ENCODE results near the gene SMAD2. TPM values are rescaled to one million over a fixed set of nuclear protein-coding genes. Genes with fewer than 3 reads are reported as not detected.

Gene SMAD2
- total RNA-seq, 1 experiment from 2014 or later, result 97.0 TPM

DNA sequence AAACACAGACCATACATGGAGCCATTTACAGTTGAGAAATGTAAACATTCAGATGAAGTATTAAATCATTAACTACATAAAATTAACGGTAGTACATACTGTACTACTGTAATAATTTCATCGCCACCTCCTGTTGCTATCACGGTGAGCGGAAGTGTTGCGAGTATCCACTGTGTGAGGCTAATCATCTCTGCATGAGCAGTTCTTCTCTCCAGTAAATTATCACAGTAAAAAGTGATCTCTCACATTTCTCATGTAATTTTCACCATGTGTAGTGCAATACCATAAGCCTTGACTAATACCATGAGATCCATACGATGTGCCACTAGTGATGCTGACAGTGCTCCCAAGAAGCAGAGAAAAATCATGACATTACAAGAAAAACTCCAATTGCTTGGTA, 21.9 kb downstream of the SMAD2 start:
- CTCF ChIA-PET, result interaction anchor here (0.6 kb wide), 1 partner anchor 137 kb away, joined by 4 read pairs; no protein-coding TSS in a partner anchor
- H3K4me2 ChIP-seq, result no peak overlapping the region
- no peaks in the 10 kb centered on the region for H3K4me1 ChIP-seq (replicated peaks; ENCODE audit: insufficient read depth)
- no peaks in the 10 kb centered on the region for H3K9me2 ChIP-seq (ENCODE audit: insufficient read depth)
- intact Hi-C loops (cut with micrococcal nuclease; ENCODE audit: unreplicated experiment), result no loop called here
- no peak overlapping the region for H3K27ac ChIP-seq
- peaks cover 99% of the 10 kb centered on the region for H3K79me2 ChIP-seq (ENCODE audit: low read depth)
- H3F3A ChIP-seq (ENCODE audit: insufficient read depth, low read depth), result no peaks in the 10 kb centered on the region
- H3K4me3 ChIP-seq, result no peak overlapping the region
- no TSS peak for BruUV-seq (replicated peaks)
- H4K20me1 ChIP-seq (ENCODE audit: insufficient read depth), result peaks cover 17% of the 10 kb centered on the region
- TF ChIP-seq CTCF (conservative IDR thresholded peaks at IDR 0.05), result no peak
- TF ChIP-seq EZH2 (IDR thresholded peaks at IDR 0.05; ENCODE audit: low read depth), result no peak
- no peak overlapping the region for H2AFZ ChIP-seq
- H3K36me3 ChIP-seq (ENCODE audit: low read depth), result peaks cover 33% of the 10 kb centered on the region
- POLR2A ChIA-PET (ENCODE audit: unreplicated experiment), result no interaction called here
- no peak for DNase-seq
- no peaks in the 10 kb centered on the region for H3K27me3 ChIP-seq (ENCODE audit: insufficient read depth, low read depth)
- H3K9me3 ChIP-seq (ENCODE audit: insufficient read depth, low read depth), result no peaks in the 10 kb centered on the region; the same call in 1 of the 2 replicates

- peaks cover 9% of the 10 kb centered on the region for H4K20me1 ChIP-seq (ENCODE audit: insufficient read depth)
- DNase-seq, result no peak
Observed at GRCh38 chr18:47906408-47906807, 24.1 kb downstream of the SMAD2 start.

GRCh38 chr18:47903809-47904208, 26.6 kb downstream of the SMAD2 start:
- Histone ChIP-seq H3K36me3 (ENCODE audit: low read depth) (peaks cover 28% of the 10 kb centered on the region), H3K4me2 (no peak overlapping the region), H2AFZ (no peak overlapping the region), H3K79me2 (ENCODE audit: low read depth) (peaks cover 99% of the 10 kb centered on the region), H3K4me1 (replicated peaks; ENCODE audit: insufficient read depth) (peaks cover 7% of the 10 kb centered on the region), H3F3A (ENCODE audit: insufficient read depth, low read depth) (no peaks in the 10 kb centered on the region), H3K9me3 (ENCODE audit: insufficient read depth, low read depth) (no peaks in the 10 kb centered on the region; the same call in 1 of the 2 replicates), H3K4me3 (no peak overlapping the region), H4K20me1 (ENCODE audit: insufficient read depth) (peaks cover 17% of the 10 kb centered on the region), H3K27ac (no peak overlapping the region), H3K9me2 (ENCODE audit: insufficient read depth) (no peaks in the 10 kb centered on the region), H3K27me3 (ENCODE audit: insufficient read depth, low read depth) (no peaks in the 10 kb centered on the region)
- ChIA-PET CTCF (no interaction called here), POLR2A (ENCODE audit: unreplicated experiment) (no interaction called here)
- no peak for TF ChIP-seq CTCF (conservative IDR thresholded peaks at IDR 0.05)
- TF ChIP-seq EZH2 (IDR thresholded peaks at IDR 0.05; ENCODE audit: low read depth), result no peak
- BruUV-seq (replicated peaks), result no TSS peak
- intact Hi-C loops (cut with micrococcal nuclease; ENCODE audit: unreplicated experiment), result no loop called here
- no peak for DNase-seq

More at GRCh38 chr18:47906408-47906807, 24.1 kb downstream of the SMAD2 start:
- CTCF ChIA-PET, result no interaction called here
- POLR2A ChIA-PET (ENCODE audit: unreplicated experiment), result interaction anchor here (0.5 kb wide), 1 partner anchor 113 kb away, joined by 7 read pairs; no protein-coding TSS in a partner anchor
- Histone ChIP-seq H3F3A (ENCODE audit: insufficient read depth, low read depth) (no peaks in the 10 kb centered on the region), H3K27ac (no peak overlapping the region), H3K4me3 (no peak overlapping the region), H3K4me1 (replicated peaks; ENCODE audit: insufficient read depth) (no peaks in the 10 kb centered on the region), H3K79me2 (ENCODE audit: low read depth) (peaks cover 100% of the 10 kb centered on the region), H3K9me2 (ENCODE audit: insufficient read depth) (no peaks in the 10 kb centered on the region), H3K27me3 (ENCODE audit: insufficient read depth, low read depth) (no peaks in the 10 kb centered on the region), H3K4me2 (no peak overlapping the region), H3K9me3 (ENCODE audit: insufficient read depth, low read depth) (no peaks in the 10 kb centered on the region; the same call in 1 of the 2 replicates), H2AFZ (no peak overlapping the region), H3K36me3 (ENCODE audit: low read depth) (peaks cover 33% of the 10 kb centered on the region)
- BruUV-seq (replicated peaks), result no TSS peak
- intact Hi-C loops (cut with micrococcal nuclease; ENCODE audit: unreplicated experiment), result no loop called here
- TF ChIP-seq CTCF (conservative IDR thresholded peaks at IDR 0.05), result no peak
- no peak for TF ChIP-seq EZH2 (IDR thresholded peaks at IDR 0.05; ENCODE audit: low read depth)
